ENCODE results near the gene RHOB.

The RHOB gene

DNA sequence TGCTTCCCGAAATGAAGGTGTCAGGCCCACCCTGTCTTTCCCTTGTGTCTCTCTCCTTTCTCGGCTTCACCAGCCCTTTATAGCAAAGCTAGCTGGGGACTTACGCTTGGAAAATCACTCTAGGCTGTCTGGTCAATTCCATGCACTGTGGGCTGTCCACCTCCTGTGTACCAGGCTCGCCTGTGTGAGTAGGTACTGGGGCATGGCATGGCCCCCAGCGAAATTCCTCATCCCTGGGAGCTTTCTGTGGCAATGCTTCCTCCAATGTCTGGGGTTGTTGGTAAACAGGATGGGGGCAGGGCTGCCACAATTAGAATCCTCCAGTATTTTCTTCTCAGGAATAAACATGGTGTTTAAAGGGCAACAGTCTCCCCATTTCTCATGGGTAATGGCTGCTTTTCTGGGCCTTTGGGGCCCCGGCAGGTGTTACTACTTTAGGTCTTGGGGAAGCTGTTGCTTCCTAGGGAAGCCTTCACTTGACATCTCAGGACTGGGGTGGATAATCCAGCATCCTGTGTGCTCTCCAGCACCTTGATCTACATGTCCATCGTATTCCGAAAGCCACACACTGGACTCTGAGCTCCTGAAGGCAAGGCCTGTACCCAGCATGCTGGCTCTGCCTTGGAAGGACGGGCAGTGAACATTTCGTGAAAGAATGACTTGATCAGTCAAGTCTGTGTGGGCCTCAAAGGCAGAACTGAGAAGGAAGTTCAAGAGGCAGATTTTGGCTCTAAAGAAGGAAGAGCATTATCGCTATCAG, 21.1 kb downstream of the RHOB start:
- no peak for DNase-seq (ENCODE audit: low read depth, low spot score)
- no peaks in the 10 kb centered on the region for H3K4me1 ChIP-seq (ENCODE audit: control insufficient read depth, insufficient read depth, low read length)
- H3K9me3 ChIP-seq (ENCODE audit: control insufficient read depth, insufficient read depth, low read length): no peaks in the 10 kb centered on the region
- H3K27me3 ChIP-seq (ENCODE audit: control insufficient read depth, insufficient read depth, low read length): no peaks in the 10 kb centered on the region
- no peaks in the 10 kb centered on the region for H3K36me3 ChIP-seq (ENCODE audit: control insufficient read depth, insufficient read depth, low read length)
- WGBS (ENCODE audit: insufficient coverage, insufficient read length): no CpG with 5 or more reads among the region's 11 CpGs
- no peak overlapping the region for H3K27ac ChIP-seq (ENCODE audit: low read length)
- H3K4me3 ChIP-seq (ENCODE audit: low read length): no peak overlapping the region

DNA sequence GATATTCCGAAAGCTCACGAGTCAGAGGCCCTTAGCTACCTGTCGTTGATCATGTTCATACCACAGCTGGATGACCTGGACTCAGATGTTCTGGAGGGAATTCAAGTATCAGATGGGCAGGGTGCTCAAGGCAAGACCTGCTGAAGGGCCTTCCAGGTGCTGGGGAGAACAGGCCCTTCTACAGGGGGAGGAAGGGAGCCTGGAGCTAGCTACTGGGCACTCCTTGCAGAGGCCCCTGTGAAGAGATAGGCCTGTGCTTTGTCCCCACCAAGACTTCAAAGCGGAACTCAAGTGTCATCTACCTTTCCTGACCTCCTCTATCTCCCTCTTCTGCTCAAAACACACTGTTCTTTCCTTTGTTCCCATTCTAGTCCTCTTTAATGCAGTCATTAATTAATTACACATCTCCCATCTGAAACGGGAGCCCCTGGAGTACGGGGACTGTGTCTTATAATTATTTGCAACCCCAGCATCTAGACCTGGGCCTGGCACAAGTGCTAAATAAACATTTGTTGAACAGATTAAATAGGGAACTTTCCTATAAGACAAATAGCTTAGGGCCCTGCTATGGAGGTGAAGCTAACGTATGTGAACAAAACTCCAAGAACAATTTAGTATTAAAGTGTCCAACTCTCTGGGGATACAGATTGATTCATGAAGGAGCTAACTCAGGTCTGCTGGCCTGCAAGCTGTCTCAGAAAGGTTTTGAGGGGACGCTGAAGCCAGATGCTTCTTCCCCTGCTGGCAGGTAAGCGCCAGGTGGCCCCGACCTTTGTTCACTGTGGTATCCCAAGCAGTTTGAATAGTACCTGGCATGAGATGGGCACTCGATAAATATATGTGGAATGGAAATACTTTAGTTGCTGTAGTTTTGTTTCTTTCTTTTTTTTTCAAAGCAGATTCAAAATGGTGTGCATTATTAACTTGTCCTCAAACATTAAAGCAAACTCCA, 22.0 kb downstream of the RHOB start:
- Histone ChIP-seq H3K4me3 (ENCODE audit: low read length) (no peak overlapping the region), H3K9me3 (ENCODE audit: control insufficient read depth, insufficient read depth, low read length) (no peaks in the 10 kb centered on the region), H3K36me3 (ENCODE audit: control insufficient read depth, insufficient read depth, low read length) (no peaks in the 10 kb centered on the region), H3K27me3 (ENCODE audit: control insufficient read depth, insufficient read depth, low read length) (no peaks in the 10 kb centered on the region), H3K4me1 (ENCODE audit: control insufficient read depth, insufficient read depth, low read length) (no peaks in the 10 kb centered on the region), H3K27ac (ENCODE audit: low read length) (no peak overlapping the region)
- no CpG with 5 or more reads among the region's 11 CpGs for WGBS (ENCODE audit: insufficient coverage, insufficient read length)
- no peak for DNase-seq (ENCODE audit: low read depth, low spot score)

DNA sequence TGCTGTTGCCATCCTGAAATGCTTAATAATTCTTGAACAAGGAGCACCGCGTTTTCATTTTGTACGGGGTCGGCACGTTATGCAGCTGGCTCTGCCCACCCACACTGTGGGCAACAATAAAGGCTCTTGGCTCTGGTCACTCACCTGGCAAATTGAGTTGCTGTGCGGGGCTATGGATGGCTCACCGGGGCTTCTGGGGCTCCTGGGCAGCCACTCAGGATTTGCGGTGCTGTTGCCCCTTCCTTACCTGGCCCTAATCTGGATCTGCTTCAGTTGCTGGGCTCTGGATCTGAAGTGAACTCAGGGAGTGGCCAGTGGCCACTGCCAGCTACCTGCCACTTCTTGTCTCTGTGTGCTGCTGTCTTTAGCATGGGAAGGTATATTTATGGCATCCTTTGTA, 22.7 kb downstream of the RHOB start:
- DNase-seq (ENCODE audit: low read depth, low spot score): no peak
- H3K27ac ChIP-seq (ENCODE audit: low read length): no peak overlapping the region
- H3K4me1 ChIP-seq (ENCODE audit: control insufficient read depth, insufficient read depth, low read length): no peaks in the 10 kb centered on the region
- no CpG with 5 or more reads among the region's 8 CpGs for WGBS (ENCODE audit: insufficient coverage, insufficient read length)
- no peak overlapping the region for H3K4me3 ChIP-seq (ENCODE audit: low read length)
- no peaks in the 10 kb centered on the region for H3K27me3 ChIP-seq (ENCODE audit: control insufficient read depth, insufficient read depth, low read length)
- H3K36me3 ChIP-seq (ENCODE audit: control insufficient read depth, insufficient read depth, low read length): no peaks in the 10 kb centered on the region
- H3K9me3 ChIP-seq (ENCODE audit: control insufficient read depth, insufficient read depth, low read length): no peaks in the 10 kb centered on the region

DNA sequence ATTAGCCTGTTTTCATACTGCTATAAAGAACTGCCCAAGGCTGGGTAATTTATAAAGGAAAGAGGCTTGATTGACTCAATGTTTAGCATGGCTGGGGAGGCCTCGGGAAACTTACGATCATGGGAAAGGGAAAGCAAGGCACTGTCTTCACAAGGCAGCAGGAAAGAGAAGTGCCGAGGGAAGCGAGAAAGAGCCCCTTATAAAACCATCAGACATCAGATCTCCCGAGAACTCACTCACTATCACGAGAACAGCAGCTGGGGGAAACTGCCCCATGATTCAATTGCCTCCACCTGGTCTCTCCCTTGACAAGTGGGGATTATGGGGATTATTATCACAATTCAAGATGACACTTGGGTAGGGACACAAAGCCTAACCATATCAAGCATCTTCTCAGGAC, 23.3 kb downstream of the RHOB start:
- H3K4me3 ChIP-seq (ENCODE audit: low read length): no peak overlapping the region
- H3K9me3 ChIP-seq (ENCODE audit: control insufficient read depth, insufficient read depth, low read length): no peaks in the 10 kb centered on the region
- no peak overlapping the region for H3K27ac ChIP-seq (ENCODE audit: low read length)
- H3K27me3 ChIP-seq (ENCODE audit: control insufficient read depth, insufficient read depth, low read length): no peaks in the 10 kb centered on the region
- no CpG with 5 or more reads among the region's 6 CpGs for WGBS (ENCODE audit: insufficient coverage, insufficient read length)
- DNase-seq (ENCODE audit: low read depth, low spot score): no peak
- no peaks in the 10 kb centered on the region for H3K4me1 ChIP-seq (ENCODE audit: control insufficient read depth, insufficient read depth, low read length)
- H3K36me3 ChIP-seq (ENCODE audit: control insufficient read depth, insufficient read depth, low read length): no peaks in the 10 kb centered on the region

DNA sequence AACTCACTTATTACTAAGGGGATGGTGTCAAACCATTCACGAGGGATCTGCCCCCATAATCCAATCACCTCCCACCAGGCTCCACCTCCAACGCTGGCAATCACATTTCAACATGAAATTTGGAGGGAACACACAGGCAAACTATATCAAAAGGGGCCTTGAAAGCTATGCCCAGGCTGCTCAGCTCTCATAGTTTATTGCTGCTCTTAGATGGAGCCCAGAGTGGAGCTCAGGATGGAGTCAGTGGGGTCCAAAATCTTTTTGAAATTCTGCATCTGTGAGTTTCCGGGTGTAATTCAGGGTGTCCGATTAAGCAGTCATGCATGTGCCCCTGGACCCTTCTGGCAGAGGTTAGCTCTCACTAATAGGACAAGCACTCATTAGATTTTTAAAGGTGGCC, 24.3 kb downstream of the RHOB start:
- no peak for DNase-seq (ENCODE audit: low read depth, low spot score)
- no peaks in the 10 kb centered on the region for H3K9me3 ChIP-seq (ENCODE audit: control insufficient read depth, insufficient read depth, low read length)
- no peak overlapping the region for H3K4me3 ChIP-seq (ENCODE audit: low read length)
- no peaks in the 10 kb centered on the region for H3K27me3 ChIP-seq (ENCODE audit: control insufficient read depth, insufficient read depth, low read length)
- H3K36me3 ChIP-seq (ENCODE audit: control insufficient read depth, insufficient read depth, low read length): no peaks in the 10 kb centered on the region
- no peaks in the 10 kb centered on the region for H3K4me1 ChIP-seq (ENCODE audit: control insufficient read depth, insufficient read depth, low read length)
- H3K27ac ChIP-seq (ENCODE audit: low read length): no peak overlapping the region
- WGBS (ENCODE audit: insufficient coverage, insufficient read length): no CpG with 5 or more reads among the region's 4 CpGs

DNA sequence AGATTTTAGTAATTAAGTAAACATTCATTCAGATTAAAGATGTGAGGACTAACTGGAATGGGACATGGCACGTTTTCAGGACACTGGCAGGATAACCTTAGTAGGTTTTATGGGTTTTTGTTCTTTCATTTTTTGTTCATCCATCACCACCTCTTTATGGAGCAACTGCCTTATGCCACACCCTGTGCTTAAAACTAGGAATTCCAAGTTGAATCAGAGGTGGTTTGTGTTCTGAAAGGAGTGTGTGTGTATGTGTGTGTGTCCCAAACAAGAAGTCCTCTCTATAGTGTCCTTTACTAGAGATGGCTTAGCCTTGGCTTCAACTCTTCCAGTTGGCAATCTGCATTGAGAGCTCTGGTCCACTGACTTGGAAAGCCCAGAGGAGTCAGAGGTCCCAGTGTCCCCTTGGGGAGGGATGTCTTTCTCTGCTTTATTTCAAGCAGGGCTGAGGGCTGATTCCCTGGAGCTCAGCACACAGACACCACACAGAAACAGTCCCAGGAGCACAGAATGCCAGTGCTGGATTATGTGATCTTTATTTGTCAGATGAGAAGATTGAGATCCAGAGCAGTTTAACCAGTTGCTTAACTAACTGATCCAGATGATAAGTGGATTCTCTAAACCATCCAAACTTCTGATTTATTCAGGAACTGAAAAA, 25.2 kb downstream of the RHOB start:
- no peak for DNase-seq (ENCODE audit: low read depth, low spot score)
- H3K9me3 ChIP-seq (ENCODE audit: control insufficient read depth, insufficient read depth, low read length): no peaks in the 10 kb centered on the region
- H3K4me1 ChIP-seq (ENCODE audit: control insufficient read depth, insufficient read depth, low read length): no peaks in the 10 kb centered on the region
- H3K27ac ChIP-seq (ENCODE audit: low read length): no peak overlapping the region
- no peak overlapping the region for H3K4me3 ChIP-seq (ENCODE audit: low read length)
- no peaks in the 10 kb centered on the region for H3K36me3 ChIP-seq (ENCODE audit: control insufficient read depth, insufficient read depth, low read length)
- H3K27me3 ChIP-seq (ENCODE audit: control insufficient read depth, insufficient read depth, low read length): no peaks in the 10 kb centered on the region
- WGBS (ENCODE audit: insufficient coverage, insufficient read length): no CpG with 5 or more reads among the region's 1 CpG

DNA sequence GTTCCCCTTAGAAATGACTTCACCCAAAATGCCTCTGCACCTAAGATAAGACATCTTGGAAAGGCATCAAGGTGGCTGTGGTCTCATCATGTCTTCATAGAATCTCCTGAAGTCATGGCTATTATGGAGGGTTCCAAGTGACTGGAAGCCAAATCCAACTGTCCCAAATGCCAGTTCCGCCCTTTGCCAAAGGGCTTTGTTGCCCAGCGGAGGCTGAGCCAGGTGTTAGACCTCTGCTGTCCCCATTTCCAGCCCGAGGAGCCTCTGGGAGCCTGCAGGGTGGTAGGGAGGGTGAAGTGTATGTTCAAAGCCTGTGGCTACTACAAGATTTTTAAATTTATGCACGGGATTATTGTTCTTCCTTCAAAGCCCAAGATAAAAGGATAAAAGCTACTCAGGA, 25.7 kb downstream of the RHOB start:
- H3K4me1 ChIP-seq (ENCODE audit: control insufficient read depth, insufficient read depth, low read length): no peaks in the 10 kb centered on the region
- no peak for DNase-seq (ENCODE audit: low read depth, low spot score)
- no peaks in the 10 kb centered on the region for H3K9me3 ChIP-seq (ENCODE audit: control insufficient read depth, insufficient read depth, low read length)
- no peak overlapping the region for H3K4me3 ChIP-seq (ENCODE audit: low read length)
- no peak overlapping the region for H3K27ac ChIP-seq (ENCODE audit: low read length)
- H3K36me3 ChIP-seq (ENCODE audit: control insufficient read depth, insufficient read depth, low read length): no peaks in the 10 kb centered on the region
- H3K27me3 ChIP-seq (ENCODE audit: control insufficient read depth, insufficient read depth, low read length): no peaks in the 10 kb centered on the region
- no CpG with 5 or more reads among the region's 4 CpGs for WGBS (ENCODE audit: insufficient coverage, insufficient read length)

DNA sequence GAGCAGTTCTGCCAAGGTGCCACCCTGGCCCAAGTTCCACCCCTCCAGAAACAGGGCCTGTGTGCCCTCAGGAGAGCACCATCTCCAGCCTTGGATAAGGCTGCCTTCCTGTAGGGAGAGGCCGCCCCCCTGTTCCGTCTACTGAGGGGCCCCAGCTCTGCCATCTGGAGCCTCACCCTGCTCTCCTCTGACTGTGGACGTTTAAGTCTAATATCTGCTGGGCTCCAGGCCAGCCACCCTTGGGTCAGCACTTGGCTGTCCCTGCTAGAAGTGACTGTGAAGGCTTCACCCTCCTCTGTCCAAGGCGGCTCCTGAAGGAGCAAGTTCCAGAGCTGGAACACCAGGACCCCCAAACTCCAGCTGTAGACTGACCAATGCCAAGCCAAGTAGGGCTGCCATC, 26.3 kb downstream of the RHOB start:
- Histone ChIP-seq H3K36me3 (ENCODE audit: control insufficient read depth, insufficient read depth, low read length) (no peaks in the 10 kb centered on the region), H3K27ac (ENCODE audit: low read length) (no peak overlapping the region), H3K4me1 (ENCODE audit: control insufficient read depth, insufficient read depth, low read length) (no peaks in the 10 kb centered on the region), H3K27me3 (ENCODE audit: control insufficient read depth, insufficient read depth, low read length) (no peaks in the 10 kb centered on the region), H3K4me3 (ENCODE audit: low read length) (no peak overlapping the region), H3K9me3 (ENCODE audit: control insufficient read depth, insufficient read depth, low read length) (no peaks in the 10 kb centered on the region)
- no peak for DNase-seq (ENCODE audit: low read depth, low spot score)
- WGBS (ENCODE audit: insufficient coverage, insufficient read length): no CpG with 5 or more reads among the region's 4 CpGs

DNA sequence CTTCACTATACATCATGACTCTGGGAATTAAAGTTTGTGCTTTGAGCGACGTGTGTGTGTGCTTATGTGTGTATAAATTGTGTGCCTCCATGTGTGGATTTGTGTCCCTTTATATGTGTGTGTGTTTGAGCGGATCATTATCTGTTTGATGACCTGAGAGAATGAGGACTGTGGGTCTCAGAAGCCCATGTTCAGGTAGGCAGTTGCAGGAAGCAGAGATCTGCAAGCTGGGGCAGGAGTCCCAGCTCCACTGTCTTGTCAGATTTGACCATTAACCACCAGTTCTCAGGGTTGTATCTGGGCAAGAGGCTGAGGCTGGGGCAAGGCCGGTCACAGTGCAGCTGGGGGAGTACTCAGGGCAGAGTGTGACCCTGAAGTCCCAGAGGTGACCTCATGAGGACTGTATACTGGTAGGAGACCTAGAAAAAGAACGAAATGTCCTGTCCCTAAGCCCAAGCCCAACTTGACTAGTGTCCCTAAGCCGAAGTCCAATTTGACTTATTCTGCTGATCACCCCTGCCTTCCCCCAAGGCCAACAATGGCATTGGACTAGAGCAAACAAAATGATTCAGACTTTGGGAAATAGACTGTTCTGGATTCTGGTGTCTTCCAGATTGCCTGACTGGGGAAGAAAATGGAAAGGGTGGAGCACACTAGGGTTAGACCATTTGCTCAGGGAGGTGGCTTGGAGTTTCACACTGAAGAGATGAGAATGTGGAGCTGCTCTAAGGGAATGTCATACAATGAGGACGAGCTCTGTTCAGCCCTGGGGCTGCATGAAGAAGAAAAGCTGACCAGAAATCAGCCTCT, 28.1 kb downstream of the RHOB start:
- H3K27me3 ChIP-seq (ENCODE audit: control insufficient read depth, insufficient read depth, low read length): no peaks in the 10 kb centered on the region
- H3K27ac ChIP-seq (ENCODE audit: low read length): no peak overlapping the region
- WGBS (ENCODE audit: insufficient coverage, insufficient read length): no CpG with 5 or more reads among the region's 7 CpGs
- DNase-seq (ENCODE audit: low read depth, low spot score): no peak
- H3K4me1 ChIP-seq (ENCODE audit: control insufficient read depth, insufficient read depth, low read length): no peaks in the 10 kb centered on the region; the same call in 1 of the 2 replicates
- H3K36me3 ChIP-seq (ENCODE audit: control insufficient read depth, insufficient read depth, low read length): no peaks in the 10 kb centered on the region
- no peak overlapping the region for H3K4me3 ChIP-seq (ENCODE audit: low read length)
- H3K9me3 ChIP-seq (ENCODE audit: control insufficient read depth, insufficient read depth, low read length): no peaks in the 10 kb centered on the region

DNA sequence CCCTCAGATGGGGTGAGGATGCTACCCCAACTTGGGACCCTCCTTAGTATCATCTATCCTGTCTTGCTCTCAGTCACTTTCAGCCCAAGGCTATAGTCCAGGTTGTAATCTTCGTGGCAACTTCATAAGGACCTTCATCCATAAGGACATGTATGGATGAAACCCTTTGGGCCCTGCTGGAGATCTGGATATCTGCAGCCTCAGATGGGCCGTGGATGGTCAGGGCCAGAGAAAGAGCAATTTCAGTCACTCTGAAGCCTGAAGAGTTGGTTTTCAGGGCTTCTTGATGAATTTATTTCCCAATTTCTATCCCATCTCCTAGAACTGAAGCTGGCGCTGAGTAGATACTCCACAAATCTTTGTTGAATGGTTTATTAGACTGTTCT, 28.7 kb downstream of the RHOB start:
- H3K27me3 ChIP-seq (ENCODE audit: control insufficient read depth, insufficient read depth, low read length): no peaks in the 10 kb centered on the region
- no peaks in the 10 kb centered on the region; the same call in 1 of the 2 replicates for H3K4me1 ChIP-seq (ENCODE audit: control insufficient read depth, insufficient read depth, low read length)
- WGBS (ENCODE audit: insufficient coverage, insufficient read length): no CpG with 5 or more reads among the region's 3 CpGs
- H3K4me3 ChIP-seq (ENCODE audit: low read length): no peak overlapping the region
- DNase-seq (ENCODE audit: low read depth, low spot score): no peak
- H3K27ac ChIP-seq (ENCODE audit: low read length): no peak overlapping the region
- H3K36me3 ChIP-seq (ENCODE audit: control insufficient read depth, insufficient read depth, low read length): no peaks in the 10 kb centered on the region
- H3K9me3 ChIP-seq (ENCODE audit: control insufficient read depth, insufficient read depth, low read length): no peaks in the 10 kb centered on the region

All from iPS DF 6.9 (cell line).